Tibial nerve (tissue), 3 donors: Measurements from ENCODE around the gene GPR6.

Source experiments
- CTCF ChIP-seq, 5 experiments: fragments of 200-600 bp in 3 of 5; fragments of 450-650 bp in 2 of 5; sonication (generic) in 3 of 5; IDR thresholded peaks; one replicate each; pipeline ENCODE4 v1.5.1; 2016 to 2019; ENCODE audit warnings: antibody characterized with exemption in 5 of 5, mild to moderate bottlenecking in 3 of 5, moderate library complexity in 2 of 5
- POLR2A ChIP-seq, 2 donors: fragments of 450-650 bp; IDR thresholded peaks; one replicate each; pipeline ENCODE4 v1.6.1; 2017; ENCODE audit warnings: antibody characterized with exemption in 2 of 2, mild to moderate bottlenecking in 2 of 2, moderate library complexity in 2 of 2

GRCh38 chr6:109958626-109959025, 19.5 kb upstream of the GPR6 start:
- no peak for TF ChIP-seq CTCF (IDR thresholded peaks at IDR 0.05)
- TF ChIP-seq POLR2A (IDR thresholded peaks at IDR 0.05): no peak
